Vagina (tissue), 2 donors: ENCODE results near the gene CACHD1. TPM values are rescaled to one million over a fixed set of nuclear protein-coding genes. Genes with fewer than 3 reads are reported as not detected.

Source experiments
- DNase-seq, 2 donors: peaks; one replicate each; pipeline ENCODE4 v3.0.0-alpha.2; 2017; ENCODE audit errors: extremely low spot score in 2 of 2
- H3K27ac ChIP-seq: fragments of 200-600 bp; sonication (generic); one replicate; pipeline ENCODE4 v1.5.1; 2019
- H3K27me3 ChIP-seq: fragments of 200-600 bp; sonication (generic); one replicate; pipeline ENCODE4 v1.5.1; 2019
- H3K36me3 ChIP-seq, 2 donors: fragments of 200-600 bp; sonication (generic); one replicate each; pipeline ENCODE4 v1.5.1; 2017 to 2019
- H3K4me1 ChIP-seq: fragments of 200-600 bp; sonication (generic); one replicate; pipeline ENCODE4 v1.5.1; 2019
- H3K4me3 ChIP-seq, 2 donors: fragments of 200-600 bp; sonication (generic); 1 replicate in 1 of 2; 2 replicates in 1 of 2; pipeline ENCODE4 v1.5.1; 2016 to 2019
- H3K9me3 ChIP-seq: fragments of 200-600 bp; sonication (generic); one replicate; pipeline ENCODE4 v1.5.1; 2019
- POLR2A ChIP-seq, 2 donors: fragments of 450-650 bp; IDR thresholded peaks; one replicate each; pipeline ENCODE4 v1.6.1; 2017; ENCODE audit warnings: antibody characterized with exemption in 2 of 2, mild to moderate bottlenecking in 2 of 2, moderate library complexity in 2 of 2
- POLR2AphosphoS5 ChIP-seq, 2 donors: sonication (generic); formaldehyde crosslinking; IDR thresholded peaks; one replicate each; pipeline ENCODE4 v1.9.0; 2017; ENCODE audit warnings: antibody characterized with exemption in 2 of 2, mild to moderate bottlenecking in 2 of 2, low read depth in 1 of 2; ENCODE audit not compliant: insufficient read depth in 1 of 2
- intact Hi-C: fragments of 100-400 bp; cut with DNase I; formaldehyde crosslinking; loops from one replicate; pipeline ENCODE4 v1.15.1; 2023
- total RNA-seq: library from RNA; depleted of rRNA; stranded (reverse); fragments of >200 nt; gene quantifications from one replicate; pipeline ENCODE4 v1.2.3, GENCODE V29; 2016
- TF ChIP-seq, protein P1 (sequence below), 3 experiments: fragments of 450-650 bp in 2 of 3; fragments of 200-600 bp in 1 of 3; sonication (generic) in 1 of 3; IDR thresholded peaks; one replicate each; pipeline ENCODE4 v1.5.1; 2017 to 2019; ENCODE audit warnings: antibody characterized with exemption in 3 of 3, mild to moderate bottlenecking in 2 of 3, moderate library complexity in 2 of 3

The CACHD1 gene
- total RNA-seq, 1 donor from 2014 or later = 27.7 TPM

DNA sequence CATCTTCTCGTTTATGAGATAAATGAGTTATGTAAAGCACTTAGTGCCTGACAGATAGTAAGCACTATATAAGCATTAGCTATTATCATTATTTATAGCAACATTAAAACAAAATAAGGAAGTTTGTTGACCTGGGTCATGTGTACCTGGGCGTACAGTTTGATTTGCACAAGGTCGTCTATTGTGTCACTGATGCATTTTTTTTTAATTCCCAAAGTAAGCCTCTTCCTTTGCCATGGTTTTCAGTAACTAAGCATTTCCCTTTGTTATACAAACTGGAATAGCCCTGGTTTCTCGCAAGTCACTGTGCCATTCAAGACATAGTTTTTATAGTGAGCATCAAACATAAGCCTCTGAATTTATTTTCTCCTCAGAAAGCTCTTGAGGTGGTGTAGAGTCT, 72.2 kb downstream of the CACHD1 start:
- H3K4me1 ChIP-seq = peaks cover 54% of the 10 kb centered on the region
- intact Hi-C loops = loop anchor here (10.0 kb wide), 1 partner anchor 67 kb away; the partner anchor contains the start of gene CACHD1
- no peaks in the 10 kb centered on the region for H3K27me3 ChIP-seq

DNA sequence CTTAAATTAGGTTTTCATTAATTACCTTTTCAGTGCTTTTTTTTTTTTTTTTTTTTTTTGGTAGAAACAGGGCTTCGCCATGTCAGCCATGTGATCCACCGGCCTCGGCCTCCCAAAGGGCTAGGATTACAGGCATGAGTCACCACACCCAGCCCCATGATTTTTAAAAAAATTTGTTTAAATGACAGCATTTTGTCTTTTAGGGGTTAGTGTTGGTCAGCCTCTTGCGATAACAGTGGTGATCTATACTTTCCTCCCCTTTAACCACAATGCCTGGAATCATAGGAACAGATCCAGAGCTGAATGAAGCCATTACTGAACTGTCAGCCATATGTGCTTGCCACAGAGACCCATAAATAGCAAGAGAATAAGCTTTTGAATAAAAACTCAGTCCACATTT, 73.9 kb downstream of the CACHD1 start:
- intact Hi-C loops = loop anchor here (10.0 kb wide), 1 partner anchor 69 kb away; the partner anchor contains the start of gene CACHD1
- DNase-seq = no peak
- Histone ChIP-seq H3K4me1 (peaks cover 38% of the 10 kb centered on the region), H3K36me3 (no peaks in the 10 kb centered on the region), H3K9me3 (no peaks in the 10 kb centered on the region), H3K4me3 (no peak overlapping the region), H3K27me3 (no peaks in the 10 kb centered on the region), H3K27ac (peak overlapping the region; percentile 32)
- TF ChIP-seq POLR2A (IDR thresholded peaks at IDR 0.05) (no peak), POLR2AphosphoS5 (IDR thresholded peaks at IDR 0.05; ENCODE audit: insufficient read depth in 1 of 2, low read depth in 1 of 2) (no peak)
- TF ChIP-seq, protein P1, sequence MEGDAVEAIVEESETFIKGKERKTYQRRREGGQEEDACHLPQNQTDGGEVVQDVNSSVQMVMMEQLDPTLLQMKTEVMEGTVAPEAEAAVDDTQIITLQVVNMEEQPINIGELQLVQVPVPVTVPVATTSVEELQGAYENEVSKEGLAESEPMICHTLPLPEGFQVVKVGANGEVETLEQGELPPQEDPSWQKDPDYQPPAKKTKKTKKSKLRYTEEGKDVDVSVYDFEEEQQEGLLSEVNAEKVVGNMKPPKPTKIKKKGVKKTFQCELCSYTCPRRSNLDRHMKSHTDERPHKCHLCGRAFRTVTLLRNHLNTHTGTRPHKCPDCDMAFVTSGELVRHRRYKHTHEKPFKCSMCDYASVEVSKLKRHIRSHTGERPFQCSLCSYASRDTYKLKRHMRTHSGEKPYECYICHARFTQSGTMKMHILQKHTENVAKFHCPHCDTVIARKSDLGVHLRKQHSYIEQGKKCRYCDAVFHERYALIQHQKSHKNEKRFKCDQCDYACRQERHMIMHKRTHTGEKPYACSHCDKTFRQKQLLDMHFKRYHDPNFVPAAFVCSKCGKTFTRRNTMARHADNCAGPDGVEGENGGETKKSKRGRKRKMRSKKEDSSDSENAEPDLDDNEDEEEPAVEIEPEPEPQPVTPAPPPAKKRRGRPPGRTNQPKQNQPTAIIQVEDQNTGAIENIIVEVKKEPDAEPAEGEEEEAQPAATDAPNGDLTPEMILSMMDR (IDR thresholded peaks at IDR 0.05) = no peak

More for the DNA sequence above, 72.2 kb downstream of the CACHD1 start:
- no peaks in the 10 kb centered on the region for H3K9me3 ChIP-seq
- DNase-seq = no peak
- H3K4me3 ChIP-seq = no peak overlapping the region
- no peaks in the 10 kb centered on the region for H3K36me3 ChIP-seq
- TF ChIP-seq, protein P1 (IDR thresholded peaks at IDR 0.05) = no peak
- TF ChIP-seq POLR2AphosphoS5 (IDR thresholded peaks at IDR 0.05; ENCODE audit: insufficient read depth in 1 of 2, low read depth in 1 of 2) (peak in 1 of 2 donors; percentile 74), POLR2A (IDR thresholded peaks at IDR 0.05) (no peak)
- H3K27ac ChIP-seq = no peak overlapping the region

DNA sequence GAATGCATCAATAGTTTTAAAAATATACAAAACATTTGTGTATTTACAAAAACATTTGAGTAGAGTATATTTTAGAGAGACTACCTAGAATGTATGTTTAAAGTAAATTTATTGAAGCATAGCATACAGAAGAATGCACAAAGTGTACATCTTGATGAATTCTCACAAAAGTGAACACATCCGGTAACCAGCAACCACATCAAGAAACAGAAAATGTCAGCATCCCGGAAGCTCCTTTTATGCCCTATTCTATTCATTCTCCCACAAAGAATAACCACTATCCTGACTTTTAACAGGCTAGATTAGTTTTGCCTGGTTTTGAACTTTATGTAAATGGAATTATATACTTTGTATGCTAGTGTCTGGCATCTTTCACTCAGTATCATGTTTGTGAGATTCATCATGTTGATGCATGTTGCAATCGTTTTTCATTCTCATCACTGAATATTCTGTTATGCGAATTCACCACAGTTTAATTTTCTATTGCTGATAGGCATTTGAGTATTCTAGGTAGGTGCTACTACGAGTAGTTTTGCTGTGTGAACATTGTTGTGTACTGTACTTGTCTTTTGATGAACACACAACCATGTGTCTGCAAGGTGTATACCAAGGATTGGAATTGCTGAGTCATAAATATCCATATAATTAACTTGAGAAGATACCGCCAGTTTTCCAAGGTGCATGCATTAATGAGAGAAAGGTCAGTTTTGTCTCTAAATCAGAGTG, 75.4 kb downstream of the CACHD1 start:
- H3K27me3 ChIP-seq = no peaks in the 10 kb centered on the region
- H3K4me1 ChIP-seq = peaks cover 36% of the 10 kb centered on the region
- no peaks in the 10 kb centered on the region for H3K36me3 ChIP-seq
- DNase-seq = no peak
- H3K27ac ChIP-seq = no peak overlapping the region
- no peak for TF ChIP-seq POLR2A (IDR thresholded peaks at IDR 0.05)
- TF ChIP-seq, protein P1 (IDR thresholded peaks at IDR 0.05) = no peak
- no peak for TF ChIP-seq POLR2AphosphoS5 (IDR thresholded peaks at IDR 0.05; ENCODE audit: insufficient read depth in 1 of 2, low read depth in 1 of 2)
- no peaks in the 10 kb centered on the region for H3K9me3 ChIP-seq
- H3K4me3 ChIP-seq = no peak overlapping the region
- intact Hi-C loops = loop anchor here (10.0 kb wide), 1 partner anchor 70 kb away; the partner anchor contains the start of gene CACHD1

GRCh38 chr1:64546013-64546412, 76.1 kb downstream of the CACHD1 start:
- no peaks in the 10 kb centered on the region for H3K27me3 ChIP-seq
- no peaks in the 10 kb centered on the region for H3K36me3 ChIP-seq
- no peak for DNase-seq
- no peak overlapping the region for H3K27ac ChIP-seq
- H3K4me3 ChIP-seq = no peak overlapping the region
- H3K9me3 ChIP-seq = no peaks in the 10 kb centered on the region
- peaks cover 36% of the 10 kb centered on the region for H3K4me1 ChIP-seq
- TF ChIP-seq POLR2AphosphoS5 (IDR thresholded peaks at IDR 0.05; ENCODE audit: insufficient read depth in 1 of 2, low read depth in 1 of 2) (no peak), POLR2A (IDR thresholded peaks at IDR 0.05) (no peak)
- TF ChIP-seq, protein P1 (IDR thresholded peaks at IDR 0.05) = no peak
- intact Hi-C loops = loop anchor here (1.0 to 10.0 kb wide), 2 partner anchors 32 to 71 kb away; partner anchors contain the start of gene CACHD1
